Non-pigmented ciliary epithelial cell (primary cell): ENCODE results near the gene GSG1.
"Not testable (repeated sequence)": the region's sequence is repeated elsewhere in the genome, so short reads cannot be mapped to it uniquely, and the experiment has no call there.

Experiments
- DNase-seq: peaks from one replicate; pipeline ENCODE4 v3.0.0-alpha.2; 2010; ENCODE audit warnings: low read depth

The GSG1 gene

DNA sequence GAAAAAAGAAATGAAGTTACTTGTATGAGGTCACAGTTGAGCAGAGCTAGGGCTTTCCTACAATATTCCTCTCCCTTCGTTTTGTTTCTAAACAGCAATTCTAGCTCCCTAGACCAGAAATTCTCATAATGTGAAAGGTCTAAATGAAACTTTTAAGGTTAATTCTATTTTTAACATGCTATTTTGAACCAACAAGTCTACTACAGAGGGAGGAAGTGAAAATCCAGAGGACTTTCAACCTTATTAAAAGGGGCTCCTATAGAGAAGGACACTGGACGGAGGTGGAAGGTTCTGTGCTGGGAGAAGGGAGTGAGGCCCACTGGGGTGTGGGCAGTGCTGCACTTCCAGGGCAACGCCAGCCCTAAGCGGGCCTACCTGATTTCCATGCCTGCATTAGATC, 13.4 kb downstream of the GSG1 start:
- DNase-seq: no peak

- DNase-seq: no peak
These were observed 15.0 kb downstream of the GSG1 start for GRCh38 chr12:13088496-13088895.

DNA sequence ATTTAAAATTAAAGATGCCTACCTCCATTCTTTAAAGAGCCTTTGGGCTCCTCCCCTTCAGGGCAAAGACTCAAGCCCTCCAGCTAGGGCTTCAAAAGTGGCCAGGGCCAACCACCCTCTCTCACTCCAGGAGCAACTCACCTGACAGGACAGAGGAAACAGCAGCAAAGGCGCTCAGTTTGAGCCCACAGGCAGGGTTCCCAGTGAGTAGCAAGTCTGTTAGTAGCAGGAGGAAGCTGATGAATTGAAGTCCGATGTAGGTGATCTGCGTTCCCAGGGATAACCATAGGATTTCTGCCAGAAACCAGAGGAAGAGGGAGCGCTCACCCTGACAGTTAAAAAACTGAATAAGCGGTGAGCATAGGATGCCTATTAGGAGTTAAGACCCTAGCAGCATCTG, 15.7 kb downstream of the GSG1 start:
- no peak for DNase-seq

DNA sequence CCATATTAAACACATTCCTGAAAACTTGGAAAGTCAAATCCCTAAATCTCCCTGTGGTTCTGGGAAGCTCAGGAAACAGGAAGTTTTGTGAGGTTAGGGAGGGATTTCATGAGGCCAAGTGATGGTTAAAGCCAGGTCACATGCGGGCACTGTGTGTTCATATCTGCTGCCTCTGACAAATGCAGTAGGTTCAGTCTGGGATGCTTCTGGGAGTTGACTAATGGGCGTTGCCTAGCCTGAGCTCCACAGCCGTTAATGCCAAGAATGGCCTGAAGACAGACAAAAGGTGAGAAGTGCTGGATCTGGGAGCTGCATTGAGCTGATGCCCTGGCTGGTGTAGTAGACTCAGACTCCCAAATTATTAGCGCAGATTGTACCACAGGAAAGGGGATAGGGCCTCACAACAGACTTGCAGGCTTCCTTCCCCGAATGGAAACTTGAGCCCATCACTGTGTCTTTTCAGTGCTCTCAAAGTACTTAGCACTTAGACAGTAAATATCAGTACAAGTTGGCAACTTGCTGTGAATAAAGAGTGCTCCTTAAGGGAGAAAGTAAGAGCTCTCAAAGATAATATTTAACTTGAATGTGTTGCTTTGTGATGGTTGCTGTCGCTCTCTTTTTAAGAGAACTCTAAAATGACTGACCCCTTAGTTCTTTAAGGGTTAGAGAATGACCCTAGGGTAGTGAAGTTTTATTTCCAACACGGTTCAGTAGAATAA, 17.3 kb downstream of the GSG1 start:
- DNase-seq: no peak

DNA sequence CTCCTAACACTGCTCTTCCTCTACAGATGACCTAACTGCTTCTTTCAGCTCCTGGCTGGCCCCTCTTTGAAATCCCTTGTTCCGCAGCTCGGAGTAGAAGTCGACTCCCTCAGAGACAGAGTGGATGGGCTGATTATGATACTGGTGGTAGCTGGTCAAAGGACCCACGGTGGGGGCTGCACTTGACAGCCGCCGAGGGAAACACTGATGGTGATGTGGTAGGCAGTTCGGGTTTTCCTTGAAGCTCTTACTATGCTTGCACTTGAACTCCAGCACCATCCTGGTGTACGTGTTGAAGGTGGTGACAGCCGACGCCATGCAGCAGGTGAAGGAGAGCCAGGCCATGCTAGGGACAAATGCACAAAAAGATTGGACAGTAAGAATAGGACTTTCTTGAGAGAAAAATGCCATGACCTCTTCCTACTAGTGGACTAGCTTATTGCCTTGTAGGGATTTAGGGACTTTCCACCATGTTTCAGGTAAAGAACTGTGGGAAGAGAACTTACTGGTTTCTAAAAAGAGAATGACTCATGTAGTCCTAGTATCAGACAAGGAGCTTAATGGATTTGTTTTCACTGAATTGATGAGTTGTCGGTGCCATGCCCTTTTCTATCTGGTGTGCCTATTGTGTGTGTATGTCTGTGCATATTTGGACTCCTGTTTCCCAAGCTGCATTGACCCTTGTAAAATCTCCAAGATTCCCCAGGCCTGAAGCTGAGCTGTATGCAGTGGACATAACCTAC, 18.4 kb downstream of the GSG1 start:
- no peak for DNase-seq

- not testable (repeated sequence) for DNase-seq
These were observed 19.8 kb downstream of the GSG1 start for GRCh38 chr12:13083638-13084037.

DNA sequence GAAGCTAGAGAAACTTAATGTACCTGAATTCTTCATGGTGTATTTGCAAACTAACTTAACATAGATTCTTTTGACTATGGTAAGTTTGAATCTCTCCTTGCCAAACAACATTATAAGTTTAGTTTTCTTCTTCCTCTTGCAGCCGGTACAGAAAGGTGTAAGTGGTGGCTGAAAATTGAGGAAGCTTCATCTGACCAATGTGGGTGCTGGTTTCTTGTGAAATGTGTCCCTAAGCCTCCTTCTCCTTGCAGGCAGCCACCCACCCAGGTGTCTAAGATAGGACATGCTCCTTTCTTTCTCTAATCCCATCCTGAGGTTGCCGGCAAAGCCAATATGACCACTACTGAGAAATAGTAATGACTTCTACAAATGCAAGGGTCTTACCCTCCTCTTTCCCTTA, 20.6 kb downstream of the GSG1 start:
- no peak for DNase-seq

GRCh38 chr12:13080266-13080665, 23.2 kb downstream of the GSG1 start:
- DNase-seq: no peak

DNA sequence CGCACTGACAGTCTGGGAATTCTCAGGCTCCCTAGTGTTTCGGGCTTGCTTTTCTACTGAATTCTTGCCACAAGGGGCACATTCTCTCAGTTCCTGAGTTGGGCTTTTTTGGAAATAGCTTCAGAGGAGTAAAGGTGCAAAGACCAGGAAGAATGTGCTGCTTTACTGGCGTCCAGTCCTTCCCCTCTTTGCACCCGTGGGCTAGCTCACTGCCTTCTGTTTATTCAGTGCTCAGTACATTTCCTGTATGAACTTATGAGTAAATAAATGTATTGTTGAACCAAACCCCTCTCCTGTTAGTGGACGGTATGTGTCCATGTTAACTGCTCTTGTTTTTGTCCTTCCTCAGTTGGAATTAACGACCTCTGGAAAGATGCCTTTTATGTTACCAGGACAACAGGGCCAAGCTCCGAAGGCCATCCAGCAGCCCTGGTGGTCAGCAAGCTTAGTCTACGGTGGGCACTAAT, 24.0 kb downstream of the GSG1 start:
- no peak for DNase-seq

DNA sequence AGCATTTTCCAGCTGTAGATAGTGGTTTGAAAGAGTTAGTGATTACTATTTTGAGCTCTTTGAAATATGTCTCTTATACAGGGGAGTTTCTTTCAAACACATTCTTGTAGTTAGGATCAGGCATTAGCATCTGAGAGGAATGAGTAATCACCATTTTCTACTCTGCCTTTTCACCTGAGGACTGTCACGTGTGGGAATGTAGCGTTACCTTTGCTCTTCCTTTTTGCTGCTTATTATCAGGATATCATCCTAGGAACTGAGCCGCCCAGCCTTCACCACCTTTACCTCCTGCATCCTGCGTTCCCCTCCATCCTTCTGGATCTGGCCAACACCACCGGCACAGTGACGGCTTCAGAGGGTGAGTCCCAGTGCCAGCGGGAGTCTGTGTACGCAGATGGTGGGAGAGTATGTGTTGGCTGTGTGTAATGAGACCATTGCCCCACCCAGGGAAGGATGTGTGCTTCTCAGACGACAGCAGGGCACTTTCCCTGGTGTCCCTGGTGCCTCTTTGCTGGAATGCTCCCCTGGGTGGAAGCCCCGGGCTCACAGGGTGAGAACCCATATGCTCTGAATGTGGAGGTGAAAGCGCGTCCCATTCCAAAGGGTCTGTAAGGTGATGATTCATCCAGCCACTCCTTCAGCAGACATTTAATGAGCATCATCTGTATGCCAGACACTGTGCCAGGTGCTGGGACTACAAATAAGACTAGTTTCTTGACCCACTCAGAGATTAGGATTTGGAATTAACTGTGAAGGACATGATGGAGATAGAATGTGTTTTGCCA, 27.5 kb downstream of the GSG1 start:
- DNase-seq: no peak

- no peak for DNase-seq
These were observed 28.4 kb downstream of the GSG1 start for GRCh38 chr12:13075118-13075480.

DNA sequence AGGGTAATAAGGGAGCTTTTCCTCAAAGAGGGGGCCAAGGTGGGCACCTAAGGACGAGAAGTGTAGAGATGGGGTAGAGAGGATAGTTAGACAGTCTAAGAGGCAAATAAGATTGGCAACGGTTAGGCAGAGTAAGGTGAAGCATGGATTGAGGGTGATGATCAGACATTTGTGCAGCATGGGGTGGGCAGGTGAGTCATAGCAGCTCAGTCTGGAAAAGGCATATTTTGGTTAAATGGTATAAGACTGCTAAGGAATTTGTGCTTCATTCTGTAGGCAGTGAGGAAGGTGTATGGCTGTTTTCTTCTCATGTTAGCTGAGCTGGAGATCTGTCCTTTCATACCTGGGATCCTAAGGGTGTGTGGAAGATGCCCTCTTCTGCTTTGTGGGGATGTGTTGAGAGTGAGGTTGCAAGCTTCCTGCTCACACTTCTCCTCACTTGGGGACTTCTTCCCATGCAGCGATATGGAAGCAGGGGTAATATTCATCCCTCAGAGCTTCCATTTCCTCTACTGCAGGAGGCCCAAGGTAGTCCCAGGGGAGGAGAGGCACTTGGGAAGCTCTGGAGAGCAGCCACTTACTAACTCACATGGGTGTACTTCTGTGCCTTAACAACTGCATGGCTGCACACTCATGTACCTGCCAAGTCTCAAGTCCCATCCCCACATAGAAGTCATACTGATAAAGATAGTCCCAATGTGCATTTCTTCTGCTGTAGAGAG, 28.9 kb downstream of the GSG1 start:
- DNase-seq: no peak

- DNase-seq: no peak
These were observed 30.3 kb downstream of the GSG1 start for GRCh38 chr12:13073173-13073572.

GRCh38 chr12:13071305-13072280, 31.9 kb downstream of the GSG1 start:
- no peak for DNase-seq

- no peak for DNase-seq
These were observed 34.1 kb downstream of the GSG1 start for GRCh38 chr12:13069380-13069779.

DNA sequence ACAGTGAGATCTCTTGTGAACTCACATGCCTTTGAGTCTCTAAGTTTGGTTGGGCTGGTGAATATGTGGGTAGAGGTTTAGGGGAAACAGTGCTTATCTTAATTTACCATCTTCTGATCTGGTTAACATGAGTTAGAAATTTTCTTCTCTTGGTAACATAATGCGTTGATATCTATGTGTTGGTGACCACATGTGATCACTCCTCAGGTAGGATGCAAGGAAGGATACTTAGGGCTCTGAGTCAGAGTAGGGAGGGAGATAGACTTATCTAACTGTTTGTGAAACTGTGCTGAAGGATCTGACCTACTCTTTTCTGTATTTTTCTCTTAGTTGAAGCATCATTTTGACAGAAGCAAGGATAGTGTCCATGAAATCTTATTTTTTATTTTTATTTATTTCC, 36.1 kb downstream of the GSG1 start:
- no peak for DNase-seq

DNA sequence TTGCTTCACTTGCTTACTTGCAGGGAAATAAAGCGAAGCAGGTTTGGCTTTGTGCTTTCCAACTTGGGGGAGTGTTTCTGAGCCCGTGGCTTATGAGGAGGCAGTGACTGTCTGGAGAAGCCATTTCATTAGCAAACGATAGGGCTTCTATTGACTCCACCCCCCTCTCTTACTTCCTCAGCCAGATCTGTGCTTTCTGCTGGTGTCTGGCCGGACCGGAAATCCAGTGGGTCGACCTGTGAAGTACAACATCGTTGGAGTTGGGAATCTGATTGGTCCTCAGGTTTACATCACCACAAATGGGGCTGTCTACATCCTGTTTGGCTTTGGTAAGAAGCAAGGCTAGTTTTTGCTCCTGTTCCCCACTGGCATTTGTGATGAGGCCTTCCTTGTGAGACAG, 37.0 kb downstream of the GSG1 start:
- no peak for DNase-seq

DNA sequence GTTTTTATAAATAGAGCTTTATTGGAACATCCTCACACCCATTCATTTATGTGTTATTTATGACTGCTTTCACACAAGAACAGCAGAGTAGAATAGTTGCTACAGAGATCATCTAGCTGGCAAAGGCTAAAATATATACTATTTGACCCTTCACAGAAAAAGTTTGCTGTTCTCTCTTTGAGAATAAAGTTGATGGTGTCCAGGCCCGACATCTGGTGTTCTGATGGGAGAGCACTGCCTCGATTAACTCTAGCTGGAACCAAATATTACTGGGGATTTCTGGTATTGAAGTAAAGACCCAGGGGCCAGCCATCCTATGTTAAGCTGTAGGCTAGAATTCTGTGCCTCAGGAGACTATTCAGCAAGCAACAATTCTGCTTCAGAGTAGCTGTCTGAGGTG, 37.5 kb downstream of the GSG1 start:
- DNase-seq: no peak

DNA sequence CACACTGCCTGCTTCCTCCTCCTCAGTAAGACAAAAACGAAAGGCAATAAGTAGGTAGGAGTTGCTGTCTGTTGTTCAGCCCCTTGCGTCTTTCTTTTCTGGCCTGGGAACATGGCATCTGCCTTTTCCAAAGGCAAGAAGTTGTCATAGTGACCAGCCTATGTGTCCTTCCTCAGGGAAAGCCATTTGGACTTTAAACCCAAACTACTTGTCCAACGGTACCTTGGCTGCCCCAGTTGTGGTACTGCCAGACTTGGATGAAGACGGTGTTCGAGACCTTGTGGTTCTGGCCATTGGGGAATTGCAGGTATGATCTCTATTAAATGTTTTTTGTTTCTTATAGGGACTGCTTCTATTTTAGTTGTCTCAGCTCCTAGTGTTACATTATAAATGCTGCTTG, 40.8 kb downstream of the GSG1 start:
- no peak for DNase-seq

GRCh38 chr12:13061377-13061776, 42.1 kb downstream of the GSG1 start:
- no peak for DNase-seq

DNA sequence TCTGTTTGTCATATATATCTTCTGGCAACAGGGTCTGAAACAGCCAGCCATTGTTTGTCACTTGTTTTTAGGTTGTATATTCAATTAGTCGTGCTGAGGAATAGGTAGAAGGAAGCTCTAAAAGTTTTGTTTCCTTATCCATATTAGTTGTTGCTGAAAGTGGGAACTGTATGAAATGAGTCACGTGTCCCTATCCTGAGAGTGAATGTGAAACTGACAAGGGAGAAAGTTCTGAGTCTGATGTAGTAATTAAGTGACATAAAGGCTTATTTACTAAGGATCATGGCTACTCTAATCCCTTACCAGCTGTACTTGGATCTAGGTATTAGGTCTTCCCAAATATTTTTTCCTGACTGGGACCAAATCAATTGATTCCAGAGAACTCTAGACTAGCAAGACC, 42.9 kb downstream of the GSG1 start:
- DNase-seq: no peak
